Activated CD4-positive, alpha-beta T cell treated with anti-CD3 and anti-CD28 coated beads, Interleukin-2, amount 50 U/mL, for 4 hours (primary cell): ENCODE results near the gene SEMA4D.
A peak's percentile ranks its signal among the peaks of the same experiment; 100 is the strongest.

Experiments used
- DNase-seq, 2 experiments: peaks; one replicate each; pipeline ENCODE4 v3.0.0-alpha.2; 2020

SEMA4D gene

GRCh38 chr9:89426384-89426961, 71.4 kb downstream of the SEMA4D start:
- no peak for DNase-seq

GRCh38 chr9:89425921-89426383, 72.0 kb downstream of the SEMA4D start:
- DNase-seq, result no peak

GRCh38 chr9:89425024-89425805, 72.7 kb downstream of the SEMA4D start:
- no peak for DNase-seq

GRCh38 chr9:89422151-89422975, 75.5 kb downstream of the SEMA4D start:
- DNase-seq, result peak; percentile 39 to 45

- DNase-seq, result peak; percentile 64 to 74
Measured at GRCh38 chr9:89421595-89421994, 76.3 kb downstream of the SEMA4D start.

- no peak for DNase-seq
Measured at GRCh38 chr9:89420397-89421178, 77.3 kb downstream of the SEMA4D start.

GRCh38 chr9:89419978-89420394, 77.9 kb downstream of the SEMA4D start:
- DNase-seq, result peak in 1 of 2 experiments; percentile 38

- peak; percentile 69 to 72 for DNase-seq
Measured at GRCh38 chr9:89418882-89419640, 78.9 kb downstream of the SEMA4D start.

- no peak for DNase-seq
Measured at GRCh38 chr9:89418474-89418845, 79.5 kb downstream of the SEMA4D start.

DNA sequence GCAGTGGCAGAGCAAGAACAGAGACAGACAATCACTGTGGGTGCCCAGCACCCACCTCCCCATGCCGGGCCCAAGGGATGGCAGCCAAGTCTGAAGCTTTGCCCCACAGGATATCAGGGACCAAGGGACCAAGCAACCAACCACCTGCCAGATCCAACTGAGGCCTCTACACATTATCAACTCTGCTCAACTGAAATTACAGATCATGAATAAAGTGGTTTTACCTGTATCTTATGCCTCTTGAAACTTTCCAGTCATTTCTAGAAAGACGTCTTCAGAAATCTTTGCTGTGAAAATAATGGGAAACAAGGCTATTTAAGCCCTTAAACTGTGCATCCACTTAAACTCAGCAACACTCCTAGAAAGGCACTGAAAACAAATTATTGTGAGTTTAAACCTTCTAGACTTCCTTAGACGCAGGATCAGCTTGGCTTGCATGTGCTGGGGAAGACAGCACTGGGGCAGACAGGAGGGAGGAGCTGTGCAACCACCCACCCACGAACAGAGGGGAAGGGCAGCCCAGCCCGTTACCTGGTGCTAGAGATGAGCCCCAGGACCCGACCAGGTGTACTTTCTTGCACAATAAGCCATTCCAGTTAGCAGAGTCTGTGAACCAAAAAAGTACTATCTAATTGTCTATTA, 80.0 kb downstream of the SEMA4D start:
- DNase-seq, result peak; percentile 37 to 51

DNA sequence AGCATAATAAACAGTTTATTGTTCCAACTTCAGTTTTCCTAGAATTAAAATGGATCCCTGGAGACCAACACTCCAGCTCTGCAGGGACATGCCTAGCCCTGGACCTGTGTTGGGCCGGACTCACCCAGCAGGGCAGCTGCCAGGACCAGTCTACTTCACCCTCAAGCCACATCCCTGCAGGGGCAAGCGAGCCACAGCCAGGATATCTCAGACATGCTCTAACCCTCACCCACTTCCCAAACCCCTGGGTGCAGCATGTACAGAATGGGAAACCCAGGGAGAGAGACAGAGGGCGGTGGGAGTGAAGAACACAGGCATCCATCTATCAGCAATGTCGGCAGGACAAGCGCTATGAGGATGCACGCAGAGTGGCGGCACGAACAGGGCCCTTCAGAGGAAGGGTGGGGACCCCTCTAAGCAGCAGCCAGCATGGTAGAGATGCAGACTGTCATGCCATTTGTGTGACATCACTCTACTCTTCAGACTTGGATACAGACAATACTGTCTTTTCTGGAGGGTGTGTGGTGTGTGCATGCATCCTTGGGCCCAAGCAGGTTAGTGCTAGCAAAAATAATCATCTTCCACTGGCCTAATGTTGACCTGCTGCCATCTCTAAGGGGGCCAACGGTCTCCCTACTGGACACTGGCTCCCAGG, 83.1 kb downstream of the SEMA4D start:
- DNase-seq, result no peak

DNA sequence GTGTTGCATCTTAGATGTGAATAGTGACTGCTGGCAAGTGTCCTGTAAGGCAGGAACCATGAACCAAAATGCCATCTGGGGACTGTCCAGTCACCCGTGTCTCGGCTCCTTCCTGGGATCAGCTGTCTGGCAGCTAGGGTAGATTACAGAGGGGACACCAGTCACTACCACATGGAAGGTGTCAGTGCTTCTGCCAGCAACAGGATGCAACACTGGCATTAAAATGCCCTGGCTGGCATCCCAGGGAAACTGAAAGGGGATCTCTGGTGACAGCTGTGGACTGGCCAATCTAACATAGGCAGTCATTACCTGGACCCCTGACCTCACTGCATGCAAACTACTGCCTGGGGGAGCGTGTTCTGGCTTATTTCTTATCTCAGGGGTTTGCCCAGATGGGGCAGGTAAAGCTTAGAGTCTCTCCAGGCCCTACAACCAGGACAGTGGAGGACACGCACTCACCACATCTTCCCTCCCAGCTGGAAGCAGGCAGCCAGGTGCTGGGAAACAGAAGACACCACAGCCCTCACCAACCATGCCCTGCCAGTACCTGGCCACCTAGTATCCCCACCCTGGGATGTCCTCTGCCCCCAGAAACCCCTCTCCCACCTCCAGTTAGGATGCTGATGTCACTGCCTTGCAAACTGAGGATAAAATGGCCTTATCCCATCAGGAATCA, 83.8 kb downstream of the SEMA4D start:
- no peak for DNase-seq

GRCh38 chr9:89412951-89413350, 85.0 kb downstream of the SEMA4D start:
- no peak for DNase-seq

- no peak for DNase-seq
Measured at GRCh38 chr9:89412541-89412940, 85.4 kb downstream of the SEMA4D start.

DNA sequence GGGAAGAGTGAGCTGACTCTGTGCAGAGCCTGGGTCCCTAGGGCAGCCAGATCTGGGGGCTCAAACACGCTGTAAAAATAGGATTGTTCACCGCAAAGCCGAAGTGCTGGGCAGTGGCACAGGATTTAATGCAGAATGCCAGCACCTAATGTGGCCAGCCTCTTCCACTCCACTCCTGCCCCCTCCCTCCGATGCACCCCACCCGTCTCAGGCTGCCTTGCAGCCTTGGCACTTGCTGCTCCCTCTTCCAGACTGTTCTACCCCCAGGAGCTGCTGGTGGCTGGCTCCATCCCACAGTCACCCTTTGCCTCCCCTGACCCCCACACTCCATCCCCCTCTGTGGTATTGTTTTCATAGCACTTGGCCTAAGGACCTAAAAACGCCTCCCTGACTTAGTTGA, 86.2 kb downstream of the SEMA4D start:
- DNase-seq, result no peak

GRCh38 chr9:89410641-89411350, 87.1 kb downstream of the SEMA4D start:
- peak; percentile 44 to 52 for DNase-seq

DNA sequence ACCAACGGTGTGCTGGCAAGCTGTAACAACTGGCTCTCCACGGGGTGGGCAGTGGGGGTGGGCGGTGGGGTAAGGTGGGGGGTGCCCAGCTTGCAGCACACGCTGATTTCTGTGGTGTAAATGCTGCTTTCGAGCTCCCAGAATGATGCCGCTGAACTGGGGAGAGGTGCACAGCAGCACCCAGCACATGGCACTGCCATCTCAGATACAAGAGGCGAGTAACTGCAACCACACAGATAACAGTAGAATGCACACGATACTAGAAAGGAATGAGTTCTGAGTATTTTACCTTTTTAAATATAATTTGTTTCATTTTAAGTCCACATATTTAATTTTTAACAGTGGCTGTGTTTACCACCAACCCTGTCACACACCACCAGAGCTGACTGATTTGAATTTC, 87.9 kb downstream of the SEMA4D start:
- no peak for DNase-seq

- DNase-seq, result no peak
Measured at GRCh38 chr9:89409466-89409865, 88.4 kb downstream of the SEMA4D start.

GRCh38 chr9:89408628-89409101, 89.2 kb downstream of the SEMA4D start:
- DNase-seq, result peak; percentile 57 to 65
